HepG2 (cell line): ENCODE results near the gene DALRD3. TPM values are rescaled to one million over a fixed set of nuclear protein-coding genes. Genes with fewer than 3 reads are reported as not detected.

ENCODE experiments used
- ATAC-seq: fragments of 200-7000 bp; cut with Tn5 transposase; 3 replicates; pipeline ENCODE4 v1.9.1; 2020; ENCODE audit warnings: mild to moderate bottlenecking, moderate library complexity
- BruUV-seq: library from RNA; stranded (reverse); fragments of 400-500 nt; replicated peaks from 2 replicates; lab custom pipeline; 2021; lab: Mats Ljungman, UMichigan
- CTCF ChIA-PET: fragments of 300-600 bp; formaldehyde crosslinking; extraction: SDS; loops from one replicate; lab custom pipeline; 2021; ENCODE audit warnings: low total read pairs, inconsistent platforms, low intra/inter-chr PET ratio; lab: Yijun Ruan, JAX
- POLR2A ChIA-PET: fragments of 350-600 bp; sonication (Branson Sonifier 250); formaldehyde crosslinking; loops from one replicate; lab custom pipeline; 2020; ENCODE audit warnings: antibody characterized with exemption, inconsistent platforms; lab: Yijun Ruan, JAX
- DNase-seq: peaks from one replicate; pipeline ENCODE4 v3.0.0-alpha.2; 2015; ENCODE audit warnings: low spot score
- FAIRE-seq: peaks from 3 replicates; lab custom pipeline; 2011; peaks lifted over from hg19 to GRCh38; lab: Jason Lieb, UNC
- H2AFZ ChIP-seq: one replicate; pipeline ENCODE4 v1.6.1; 2011; ENCODE audit warnings: low read length, inconsistent platforms
- H3K27ac ChIP-seq: fragments of 300-600 bp; 3 replicates; pipeline ENCODE4 v1.8.0; 2011; ENCODE audit warnings: mixed run types, mild to moderate bottlenecking, mixed read lengths, low read length, inconsistent platforms; ENCODE audit not compliant: insufficient read depth; ENCODE audit errors: extremely low read length
- H3K27me3 ChIP-seq, 2 experiments: fragments of 200-600 bp in 1 of 2; 2 replicates in 1 of 2; 3 replicates in 1 of 2; pipeline versions ENCODE4 v1.6.0 to v1.8.0; 2011; ENCODE audit warnings: low read length in 2 of 2, mild to moderate bottlenecking in 2 of 2, moderate library complexity in 2 of 2, inconsistent platforms in 1 of 2; ENCODE audit not compliant: insufficient read depth in 2 of 2, control insufficient read depth in 1 of 2
- H3K36me3 ChIP-seq, 2 experiments: fragments of 200-600 bp in 1 of 2; replicated peaks in 1 of 2; 2 replicates in 1 of 2; 3 replicates in 1 of 2; pipeline versions ENCODE4 v1.5.1 to v1.8.0; 2011; ENCODE audit warnings: low read length in 2 of 2, inconsistent platforms in 1 of 2; ENCODE audit not compliant: insufficient read depth in 2 of 2, control insufficient read depth in 1 of 2
- H3K4me1 ChIP-seq: 2 replicates; pipeline ENCODE4 v1.5.1; 2012; ENCODE audit warnings: low read length, inconsistent platforms; ENCODE audit not compliant: insufficient read depth
- H3K4me2 ChIP-seq: 2 replicates; pipeline ENCODE4 v1.6.0; 2011; ENCODE audit warnings: low read depth, low read length, inconsistent platforms
- H3K4me3 ChIP-seq, 3 experiments: fragments of 200-600 bp in 1 of 3; sonication (generic), shearing (Covaris generic) in 1 of 3; replicated peaks in 1 of 3; 2 replicates each; pipeline ENCODE4 v1.5.1; 2011 to 2016; ENCODE audit warnings: low read length in 3 of 3, inconsistent platforms in 2 of 3, low read depth in 2 of 3, mild to moderate bottlenecking in 2 of 3, control low read depth in 1 of 3, mixed read lengths in 1 of 3; ENCODE audit not compliant: insufficient read depth in 1 of 3
- H3K79me2 ChIP-seq: one replicate; pipeline ENCODE4 v1.6.1; 2011; ENCODE audit warnings: low read length, inconsistent platforms; ENCODE audit not compliant: insufficient read depth
- H3K9ac ChIP-seq: 2 replicates; pipeline ENCODE4 v1.6.0; 2011; ENCODE audit warnings: mild to moderate bottlenecking, low read depth, low read length, inconsistent platforms; ENCODE audit not compliant: insufficient read depth
- H3K9me3 ChIP-seq: 2 replicates; pipeline ENCODE4 v1.5.1; 2012; ENCODE audit warnings: mild to moderate bottlenecking, low read length
- H4K20me1 ChIP-seq: 2 replicates; pipeline ENCODE4 v1.6.0; 2011; ENCODE audit warnings: inconsistent platforms, mild to moderate bottlenecking, low read length, moderate library complexity; ENCODE audit not compliant: insufficient read depth
- CCDC6 ChIP-seq: sonication (generic); formaldehyde crosslinking; IDR thresholded peaks from 2 replicates; pipeline ENCODE4 v1.8.1; 2022; ENCODE audit warnings: mild to moderate bottlenecking, missing genetic modification reagents, moderate library complexity
- DZIP1 ChIP-seq: sonication (generic); formaldehyde crosslinking; IDR thresholded peaks from 2 replicates; pipeline ENCODE4 v1.5.0; 2020; ENCODE audit warnings: mild to moderate bottlenecking, missing genetic modification reagents
- HMG20B ChIP-seq: conservative IDR thresholded peaks from 2 replicates; pipeline ENCODE4 v1.6.1; 2016; ENCODE audit warnings: missing genetic modification reagents, missing compliant biosample characterization
- HNF1B ChIP-seq: sonication (generic); formaldehyde crosslinking; IDR thresholded peaks from 2 replicates; pipeline ENCODE4 v1.5.1; 2020; ENCODE audit warnings: mild to moderate bottlenecking, moderate library complexity, missing genetic modification reagents
- MATR3 ChIP-seq: sonication (generic); formaldehyde crosslinking; IDR thresholded peaks from 2 replicates; pipeline ENCODE4 v1.4.0; 2020; ENCODE audit warnings: missing genetic modification reagents
- ZNF18 ChIP-seq: sonication (generic); formaldehyde crosslinking; IDR thresholded peaks from 2 replicates; pipeline ENCODE4 v1.8.0; 2022; ENCODE audit warnings: mild to moderate bottlenecking, missing genetic modification reagents; ENCODE audit not compliant: insufficient replicate concordance
- ZNF276 ChIP-seq: sonication (generic); formaldehyde crosslinking; IDR thresholded peaks from 2 replicates; pipeline ENCODE4 v1.4.0; 2020; ENCODE audit warnings: mild to moderate bottlenecking, low read depth, missing genetic modification reagents
- ZNF674 ChIP-seq: sonication (generic); formaldehyde crosslinking; IDR thresholded peaks from 2 replicates; pipeline ENCODE4 v1.5.0; 2020; ENCODE audit warnings: low read depth, mild to moderate bottlenecking, missing genetic modification reagents
- ZNF713 ChIP-seq: sonication (generic); formaldehyde crosslinking; IDR thresholded peaks from 2 replicates; pipeline ENCODE4 v1.4.0; 2020; ENCODE audit warnings: mild to moderate bottlenecking, missing genetic modification reagents
- WGBS: methylation state at CpG from one replicate; pipeline ENCODE4 v1.1.6; 2017; ENCODE audit warnings: low lambda C conversion rate; 5-methylcytosine and 5-hydroxymethylcytosine counted together
- in situ Hi-C: cut with HindIII; loops from 2 replicates; pipeline ENCODE4 v1.10.0; 2017; ENCODE audit warnings: low pct_unique_long_range_greater_than_20kb; ENCODE audit not compliant: extremely low pct_ligation_motif_present
- intact Hi-C: fragments of 100-400 bp; cut with micrococcal nuclease; formaldehyde crosslinking; loops from one replicate; pipeline ENCODE4 v1.10.0; 2022; ENCODE audit not compliant: unreplicated experiment
- polyA plus RNA-seq, 8 experiments: library from polyadenylated mRNA; depleted of rRNA in 3 of 8; stranded (reverse) in 7 of 8; unstranded in 1 of 8; fragments of >200 nt; fragmentation: Illumina TruSeq in 4 of 8; extraction: Trizol in 4 of 8; gene quantifications; 2 replicates each; pipeline versions ENCODE4 v1.2.1 to v1.2.3, GENCODE V29; 2011 to 2016; ENCODE audit warnings: low read depth in 4 of 8, missing spikeins in 1 of 8, mixed read lengths in 1 of 8; ENCODE audit not compliant: insufficient read depth in 1 of 8
- total RNA-seq, 5 experiments: library from RNA; depleted of rRNA; stranded (reverse); fragments of >200 nt; fragmentation: Illumina TruSeq; extraction: Trizol; gene quantifications; 2 replicates each; pipeline ENCODE4 v1.2.3, GENCODE V29; 2016; ENCODE audit warnings: low read depth in 1 of 5
- TF ChIP-seq, protein P1 (sequence below): sonication (generic); formaldehyde crosslinking; IDR thresholded peaks from 2 replicates; pipeline ENCODE4 v1.8.0; 2022; ENCODE audit warnings: missing genetic modification reagents, low read depth, mild to moderate bottlenecking, borderline replicate concordance
- TF ChIP-seq, protein P2 (sequence below): sonication (generic); formaldehyde crosslinking; IDR thresholded peaks from 2 replicates; pipeline ENCODE4 v1.4.0; 2020; ENCODE audit warnings: low read depth, mild to moderate bottlenecking, missing genetic modification reagents
- TF ChIP-seq, protein P3 (sequence below): sonication (generic); formaldehyde crosslinking; IDR thresholded peaks from 2 replicates; pipeline ENCODE4 v1.4.0; 2020; ENCODE audit warnings: mild to moderate bottlenecking, missing genetic modification reagents

DALRD3 gene
- total and polyA plus RNA-seq, 2 of the 13 experiments (the other 11 are each of a cell fraction or from before 2014, with no cell fraction given), result 19.9 to 36.5 TPM

DNA sequence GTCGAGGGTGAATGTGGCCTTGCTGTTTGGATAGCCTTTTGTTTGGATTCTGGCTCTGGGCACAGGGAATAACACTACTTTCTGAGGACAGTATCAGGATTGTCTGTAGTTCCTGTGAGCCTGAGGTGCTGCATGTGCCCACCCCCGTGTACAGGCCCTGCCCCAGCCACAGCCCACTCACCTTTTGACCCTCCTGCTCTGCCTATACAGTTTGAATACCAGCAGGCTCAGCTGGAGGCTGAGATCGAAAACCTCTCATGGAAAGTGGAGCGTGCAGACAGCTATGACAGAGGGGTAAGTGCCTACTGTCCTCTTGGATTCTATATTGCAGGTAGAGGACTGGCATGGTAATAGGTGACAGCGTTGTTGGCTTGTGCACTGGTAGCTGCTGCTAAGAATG is 35.7 kb downstream of the DALRD3 start:
- ChIA-PET POLR2A (no interaction called here), CTCF (no interaction called here)
- DNase-seq (no peak), FAIRE-seq (no peak), ATAC-seq (no peak)
- H3K9me3 ChIP-seq, result no peaks in the 10 kb centered on the region
- no peaks in the 10 kb centered on the region for H3K4me1 ChIP-seq
- no TSS peak for BruUV-seq
- TF ChIP-seq MATR3, result no peak
- no peak for TF ChIP-seq HMG20B (CRISPR knock-in tag)
- TF ChIP-seq, protein P1, sequence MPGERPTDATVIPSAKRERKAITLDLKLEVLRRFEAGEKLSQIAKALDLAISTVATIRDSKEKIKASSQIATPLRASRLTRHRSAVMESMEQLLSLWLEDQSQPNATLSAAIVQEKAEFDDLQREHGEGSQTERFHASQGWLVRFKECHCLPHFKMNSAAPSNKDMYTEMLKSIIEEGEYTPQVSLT (CRISPR knock-in tag), result no peak
- TF ChIP-seq ZNF674 (CRISPR knock-in tag), result no peak
- no peak for TF ChIP-seq ZNF276 (CRISPR knock-in tag)
- no peak for TF ChIP-seq HNF1B (CRISPR knock-in tag)
- TF ChIP-seq, protein P2, sequence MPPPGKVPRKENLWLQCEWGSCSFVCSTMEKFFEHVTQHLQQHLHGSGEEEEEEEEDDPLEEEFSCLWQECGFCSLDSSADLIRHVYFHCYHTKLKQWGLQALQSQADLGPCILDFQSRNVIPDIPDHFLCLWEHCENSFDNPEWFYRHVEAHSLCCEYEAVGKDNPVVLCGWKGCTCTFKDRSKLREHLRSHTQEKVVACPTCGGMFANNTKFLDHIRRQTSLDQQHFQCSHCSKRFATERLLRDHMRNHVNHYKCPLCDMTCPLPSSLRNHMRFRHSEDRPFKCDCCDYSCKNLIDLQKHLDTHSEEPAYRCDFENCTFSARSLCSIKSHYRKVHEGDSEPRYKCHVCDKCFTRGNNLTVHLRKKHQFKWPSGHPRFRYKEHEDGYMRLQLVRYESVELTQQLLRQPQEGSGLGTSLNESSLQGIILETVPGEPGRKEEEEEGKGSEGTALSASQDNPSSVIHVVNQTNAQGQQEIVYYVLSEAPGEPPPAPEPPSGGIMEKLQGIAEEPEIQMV, result no peak
- no peak for TF ChIP-seq DZIP1 (CRISPR knock-in tag)
- TF ChIP-seq ZNF18 (CRISPR knock-in tag), result no peak
- TF ChIP-seq CCDC6, result no peak
- TF ChIP-seq ZNF713 (CRISPR knock-in tag), result no peak
- TF ChIP-seq, protein P3, sequence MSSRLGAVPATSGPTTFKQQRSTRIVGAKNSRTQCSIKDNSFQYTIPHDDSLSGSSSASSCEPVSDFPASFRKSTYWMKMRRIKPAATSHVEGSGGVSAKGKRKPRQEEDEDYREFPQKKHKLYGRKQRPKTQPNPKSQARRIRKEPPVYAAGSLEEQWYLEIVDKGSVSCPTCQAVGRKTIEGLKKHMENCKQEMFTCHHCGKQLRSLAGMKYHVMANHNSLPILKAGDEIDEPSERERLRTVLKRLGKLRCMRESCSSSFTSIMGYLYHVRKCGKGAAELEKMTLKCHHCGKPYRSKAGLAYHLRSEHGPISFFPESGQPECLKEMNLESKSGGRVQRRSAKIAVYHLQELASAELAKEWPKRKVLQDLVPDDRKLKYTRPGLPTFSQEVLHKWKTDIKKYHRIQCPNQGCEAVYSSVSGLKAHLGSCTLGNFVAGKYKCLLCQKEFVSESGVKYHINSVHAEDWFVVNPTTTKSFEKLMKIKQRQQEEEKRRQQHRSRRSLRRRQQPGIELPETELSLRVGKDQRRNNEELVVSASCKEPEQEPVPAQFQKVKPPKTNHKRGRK, result no peak
- H3K4me3 ChIP-seq, result no peak overlapping the region
- in situ Hi-C loops (no loop called here), intact Hi-C loops (no loop called here)
- no peak overlapping the region for H2AFZ ChIP-seq
- no peaks in the 10 kb centered on the region for H3K27me3 ChIP-seq
- H4K20me1 ChIP-seq, result no peaks in the 10 kb centered on the region
- H3K9ac ChIP-seq, result no peak overlapping the region
- H3K36me3 ChIP-seq, result peaks cover 36 to 63% of the 10 kb centered on the region in 2 experiments
- WGBS, result 88% methylated on average over 4 of the region's 5 CpGs
- H3K79me2 ChIP-seq, result no peaks in the 10 kb centered on the region
- no peak overlapping the region for H3K27ac ChIP-seq
- H3K4me2 ChIP-seq, result no peak overlapping the region
